HG03469 (cell line): Measurements from ENCODE around the gene PSMD14.
"Not testable (repeated sequence)": the region's sequence is repeated elsewhere in the genome, so short reads cannot be mapped to it uniquely, and the experiment has no call there.

Experiments
- ATAC-seq: cut with Tn5 transposase; IDR thresholded peaks from one replicate; pipeline ENCODE4 v1.9.1; 2021; ENCODE audit warnings: mild to moderate bottlenecking, moderate library complexity, moderate number of reproducible peaks; ENCODE audit not compliant: unreplicated experiment

Gene PSMD14

GRCh38 chr2:161335626-161336025 is 27.4 kb downstream of the PSMD14 start:
- no peak for ATAC-seq

GRCh38 chr2:161337247-161337646 is 29.0 kb downstream of the PSMD14 start:
- ATAC-seq: no peak

- not testable (repeated sequence) for ATAC-seq
These were observed 31.3 kb downstream of the PSMD14 start for GRCh38 chr2:161339532-161339931.

- not testable (repeated sequence) for ATAC-seq
These were observed 32.7 kb downstream of the PSMD14 start for GRCh38 chr2:161340930-161341413.

- ATAC-seq: no peak
These were observed 35.0 kb downstream of the PSMD14 start for GRCh38 chr2:161343235-161343634.

- ATAC-seq: no peak
These were observed 36.5 kb downstream of the PSMD14 start for GRCh38 chr2:161344692-161345091.

GRCh38 chr2:161351678-161352077 is 43.5 kb downstream of the PSMD14 start:
- ATAC-seq: no peak

GRCh38 chr2:161352719-161353118 is 44.5 kb downstream of the PSMD14 start:
- no peak for ATAC-seq

GRCh38 chr2:161353543-161353942 is 45.3 kb downstream of the PSMD14 start:
- ATAC-seq: no peak

- ATAC-seq: no peak
These were observed 45.9 kb downstream of the PSMD14 start for GRCh38 chr2:161354106-161354505.

GRCh38 chr2:161355106-161355505 is 46.9 kb downstream of the PSMD14 start:
- ATAC-seq: no peak

GRCh38 chr2:161355983-161356382 is 47.8 kb downstream of the PSMD14 start:
- ATAC-seq: no peak

- no peak for ATAC-seq
These were observed 48.9 kb downstream of the PSMD14 start for GRCh38 chr2:161357097-161357496.

GRCh38 chr2:161358838-161359237 is 50.6 kb downstream of the PSMD14 start:
- no peak for ATAC-seq

GRCh38 chr2:161360095-161360654 is 52.0 kb downstream of the PSMD14 start:
- not testable (repeated sequence) for ATAC-seq

GRCh38 chr2:161362568-161363166 is 54.4 kb downstream of the PSMD14 start:
- no peak for ATAC-seq

GRCh38 chr2:161367675-161368074 is 59.5 kb downstream of the PSMD14 start:
- ATAC-seq: no peak

- ATAC-seq: no peak
These were observed 61.1 kb downstream of the PSMD14 start for GRCh38 chr2:161369311-161369710.

GRCh38 chr2:161370981-161371380 is 62.8 kb downstream of the PSMD14 start:
- ATAC-seq: no peak

- ATAC-seq: no peak
These were observed 63.6 kb downstream of the PSMD14 start for GRCh38 chr2:161371869-161372268.

- no peak for ATAC-seq
These were observed 65.7 kb downstream of the PSMD14 start for GRCh38 chr2:161373942-161374341.

- no peak for ATAC-seq
These were observed 66.2 kb downstream of the PSMD14 start for GRCh38 chr2:161374446-161374845.

GRCh38 chr2:161379740-161380139 is 71.5 kb downstream of the PSMD14 start:
- ATAC-seq: no peak
